GM21515 (cell line): ENCODE data around the gene MAGI2.

Experiments used
- ATAC-seq: cut with Tn5 transposase; IDR thresholded peaks from one replicate; pipeline ENCODE4 v1.9.1; 2021; ENCODE audit not compliant: unreplicated experiment

The MAGI2 gene

GRCh38 chr7:78213402-78213801, 1240.1 kb downstream of the MAGI2 start:
- ATAC-seq = no peak

GRCh38 chr7:78212476-78213060, 1240.9 kb downstream of the MAGI2 start:
- no peak for ATAC-seq

- no peak for ATAC-seq
Observed at GRCh38 chr7:78207269-78207668, 1246.2 kb downstream of the MAGI2 start.

DNA sequence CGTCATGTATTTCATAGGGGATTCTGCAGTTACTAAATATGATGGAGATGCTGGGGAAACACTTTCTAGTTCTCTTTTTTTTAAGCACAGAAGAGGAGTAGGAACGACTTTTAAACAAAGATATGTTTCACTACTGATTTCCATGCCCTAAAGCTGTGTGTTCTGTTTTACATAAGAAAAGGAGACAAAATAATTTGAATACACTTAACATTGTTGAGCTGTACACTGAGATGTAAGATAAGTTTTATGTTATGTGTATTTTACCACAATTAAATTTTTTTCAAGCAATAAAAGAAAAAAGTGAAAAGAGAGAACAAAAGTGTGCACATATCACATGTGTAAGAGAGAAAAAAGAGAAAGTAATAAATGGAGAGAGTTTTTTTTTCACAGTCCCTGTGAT, 1246.7 kb downstream of the MAGI2 start:
- no peak for ATAC-seq

GRCh38 chr7:78203042-78203720, 1250.3 kb downstream of the MAGI2 start:
- ATAC-seq = no peak

DNA sequence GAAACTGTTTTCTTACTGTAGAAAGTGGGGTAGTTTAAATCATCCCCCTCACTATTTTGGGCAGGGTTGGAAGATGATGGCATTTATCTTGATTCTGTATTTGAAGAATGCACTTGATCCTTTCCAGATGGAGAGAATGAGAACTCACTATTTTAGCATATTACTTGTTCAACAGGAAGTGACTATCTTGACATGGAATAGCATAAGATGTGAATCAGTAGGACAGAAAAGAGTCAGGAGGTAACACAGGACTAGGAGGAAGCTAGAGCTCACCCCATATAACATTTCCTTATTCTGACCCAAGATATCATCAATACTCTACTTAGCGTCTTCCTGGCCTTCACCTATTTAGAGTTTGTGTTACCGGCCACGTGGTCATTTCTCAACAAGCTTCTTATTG, 1254.7 kb downstream of the MAGI2 start:
- no peak for ATAC-seq

GRCh38 chr7:78197447-78197846, 1256.0 kb downstream of the MAGI2 start:
- no peak for ATAC-seq

DNA sequence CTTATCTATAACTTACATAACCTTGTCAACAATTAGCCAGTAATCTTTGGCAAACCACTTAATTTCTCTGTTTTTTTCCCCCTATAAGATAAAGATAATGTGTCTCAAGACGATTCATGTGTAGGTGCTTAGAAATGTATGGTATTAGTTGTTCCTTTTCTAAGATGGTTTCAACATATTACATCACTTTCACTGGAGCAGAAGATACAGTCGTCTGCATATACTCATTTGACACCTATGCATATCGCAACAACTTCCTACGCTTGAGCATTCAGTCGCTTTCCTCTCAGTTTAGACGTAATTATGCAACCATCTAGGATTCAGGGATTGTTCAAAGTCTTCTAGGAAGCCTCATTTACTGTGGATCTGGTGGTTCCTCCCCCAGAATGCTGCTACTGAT, 1258.2 kb downstream of the MAGI2 start:
- no peak for ATAC-seq

DNA sequence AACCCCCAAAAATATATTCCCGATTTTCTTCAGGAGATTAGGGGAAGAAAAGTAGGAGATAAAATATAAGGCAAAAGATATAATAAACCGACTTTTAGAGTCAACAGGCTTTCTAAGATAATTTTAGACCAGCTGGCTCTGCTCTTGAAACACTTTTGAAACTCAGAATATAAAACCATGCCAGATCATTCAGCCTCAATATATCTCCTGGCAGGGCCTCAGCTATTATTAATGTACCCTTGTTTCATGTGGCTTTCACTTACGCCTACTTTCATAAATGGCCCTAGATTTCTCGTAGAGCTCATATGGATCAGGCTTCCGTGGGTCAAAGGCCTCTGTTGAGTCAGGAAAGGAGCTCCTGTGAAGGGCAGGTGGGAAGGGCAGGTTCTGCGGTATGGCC, 1258.9 kb downstream of the MAGI2 start:
- no peak for ATAC-seq

GRCh38 chr7:78191475-78192079, 1261.9 kb downstream of the MAGI2 start:
- ATAC-seq = no peak

DNA sequence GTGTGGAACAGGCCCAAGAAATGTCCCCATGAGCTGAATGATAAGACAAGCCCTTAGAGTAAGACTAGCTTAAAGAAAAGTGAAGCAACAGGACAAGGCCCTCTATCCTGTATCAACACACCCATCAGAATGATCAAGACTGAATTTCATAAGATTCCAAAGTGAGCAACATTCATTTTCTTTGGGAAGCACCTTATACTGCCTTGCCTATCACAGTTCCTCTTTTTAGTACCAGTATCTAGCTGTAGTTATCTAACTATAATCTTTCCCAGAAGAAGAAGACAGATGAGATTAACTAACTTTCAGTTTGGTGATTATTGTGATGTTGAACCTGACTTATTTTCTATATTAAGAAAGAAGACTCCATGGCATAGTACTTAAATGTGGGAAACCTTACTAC, 1263.7 kb downstream of the MAGI2 start:
- no peak for ATAC-seq

GRCh38 chr7:78185149-78185745, 1268.2 kb downstream of the MAGI2 start:
- ATAC-seq = no peak

- ATAC-seq = no peak
Observed at GRCh38 chr7:78184299-78184698, 1269.2 kb downstream of the MAGI2 start.

DNA sequence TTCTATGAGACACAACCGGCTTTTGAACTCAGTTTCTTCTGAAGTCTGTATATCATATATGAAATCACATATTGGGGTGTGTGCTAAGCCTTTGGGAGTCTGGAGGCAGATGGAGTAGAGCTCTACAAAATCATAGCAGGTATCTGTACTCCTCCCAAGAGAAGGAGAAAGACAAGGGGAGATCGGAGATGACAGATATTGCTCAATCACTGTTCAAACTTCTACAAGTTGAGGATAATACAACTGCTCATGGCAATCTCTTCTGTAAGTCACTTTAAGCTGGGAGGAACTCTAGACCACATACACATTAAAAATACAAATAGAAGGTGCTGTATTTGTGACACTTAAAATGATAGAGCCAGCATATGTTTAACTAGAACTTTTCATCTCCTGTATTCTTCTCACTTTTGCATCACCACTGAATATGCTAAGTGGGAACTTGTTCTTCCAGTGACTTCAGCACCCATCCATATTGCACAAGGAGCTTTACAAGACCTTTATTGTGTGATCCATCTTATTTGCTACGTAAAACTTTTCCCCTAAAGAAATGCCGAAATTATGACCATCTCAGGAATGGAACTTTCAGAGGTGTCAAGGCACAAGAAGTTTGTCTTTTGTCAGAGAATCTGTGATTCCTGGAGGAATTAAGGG, 1273.5 kb downstream of the MAGI2 start:
- no peak for ATAC-seq

GRCh38 chr7:78179211-78179610, 1274.3 kb downstream of the MAGI2 start:
- no peak for ATAC-seq

DNA sequence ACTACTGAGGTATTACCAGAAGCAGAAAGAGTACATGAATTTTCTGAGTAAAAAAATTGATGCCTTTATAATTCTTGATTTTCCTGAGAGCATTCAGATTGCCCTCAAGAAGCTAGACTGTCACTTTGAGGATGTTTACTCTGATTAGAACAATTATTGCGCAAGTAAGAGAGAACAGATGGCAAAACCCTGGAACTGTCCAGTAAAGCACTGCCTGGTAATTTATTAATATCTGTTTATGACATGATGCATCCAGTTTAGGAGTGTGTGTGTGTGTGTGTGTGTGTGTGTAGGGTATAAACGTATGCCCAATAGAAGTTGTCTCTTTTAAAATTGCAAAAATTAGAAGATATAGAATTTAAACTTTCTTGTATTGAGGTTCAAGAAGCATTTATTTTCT, 1275.1 kb downstream of the MAGI2 start:
- ATAC-seq = no peak

- no peak for ATAC-seq
Observed at GRCh38 chr7:78176171-78176570, 1277.3 kb downstream of the MAGI2 start.

GRCh38 chr7:78175330-78176100, 1278.0 kb downstream of the MAGI2 start:
- no peak for ATAC-seq

DNA sequence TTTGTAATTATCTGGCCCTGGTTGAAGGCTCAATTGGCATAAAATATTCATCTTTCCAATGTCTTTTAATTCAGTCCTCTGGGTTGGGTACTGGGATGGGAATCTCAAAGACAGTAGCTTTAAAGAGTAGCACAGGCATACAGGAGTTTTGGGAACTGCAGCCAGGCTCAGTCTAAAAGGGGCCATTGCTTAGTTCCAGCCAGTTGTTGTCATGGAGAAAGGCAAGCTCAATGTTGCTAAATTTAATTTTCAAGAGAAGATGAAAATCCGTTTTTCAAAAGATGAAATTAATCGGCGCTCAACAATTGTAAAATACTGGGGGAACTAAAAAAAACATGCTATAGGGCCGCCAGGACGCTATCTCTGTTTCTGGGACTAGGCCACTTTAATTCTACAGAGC, 1279.8 kb downstream of the MAGI2 start:
- no peak for ATAC-seq

- ATAC-seq = no peak
Observed at GRCh38 chr7:78172933-78173591, 1280.4 kb downstream of the MAGI2 start.
